Ovary (tissue), 3 donors: ENCODE results near the gene WDR35.
"Not testable (repeated sequence)": the region's sequence is repeated elsewhere in the genome, so short reads cannot be mapped to it uniquely, and the experiment has no call there.

Experiments
- EP300 ChIP-seq: sonication (generic); formaldehyde crosslinking; IDR thresholded peaks from one replicate; pipeline ENCODE4 v1.6.1; 2017; ENCODE audit warnings: antibody characterized with exemption
- POLR2A ChIP-seq: fragments of 450-650 bp; IDR thresholded peaks from one replicate; pipeline ENCODE4 v1.6.1; 2017; ENCODE audit warnings: antibody characterized with exemption, mild to moderate bottlenecking, moderate library complexity
- TF ChIP-seq, protein P1 (sequence below), 3 donors: fragments of 450-650 bp in 2 of 3; fragments of 200-600 bp in 1 of 3; IDR thresholded peaks; one replicate each; pipeline versions ENCODE4 v1.5.1 to v1.8.0; 2016 to 2022; ENCODE audit warnings: antibody characterized with exemption in 3 of 3, mild to moderate bottlenecking in 1 of 3
- donor health status: DM: no; HTN: no; CAD: no.

DNA sequence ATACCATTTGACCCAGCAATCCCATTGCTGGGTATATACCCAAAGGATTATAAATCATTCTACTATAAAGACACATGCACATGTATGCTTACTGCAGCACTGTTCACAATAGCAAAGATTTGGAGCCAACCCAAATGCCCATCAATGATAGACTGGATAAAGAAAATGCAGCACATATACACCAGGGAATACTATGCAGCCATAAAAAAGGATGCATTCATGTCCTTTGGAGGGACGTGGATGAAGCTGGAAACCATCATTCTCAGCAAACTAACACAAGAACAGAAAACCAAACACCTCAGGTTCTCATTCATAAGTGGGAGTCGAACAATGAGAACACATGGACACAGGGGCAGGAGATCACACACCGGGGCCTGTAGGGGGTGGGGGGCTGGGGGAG, 67.7 kb downstream of the WDR35 start:
- TF ChIP-seq, protein P1, sequence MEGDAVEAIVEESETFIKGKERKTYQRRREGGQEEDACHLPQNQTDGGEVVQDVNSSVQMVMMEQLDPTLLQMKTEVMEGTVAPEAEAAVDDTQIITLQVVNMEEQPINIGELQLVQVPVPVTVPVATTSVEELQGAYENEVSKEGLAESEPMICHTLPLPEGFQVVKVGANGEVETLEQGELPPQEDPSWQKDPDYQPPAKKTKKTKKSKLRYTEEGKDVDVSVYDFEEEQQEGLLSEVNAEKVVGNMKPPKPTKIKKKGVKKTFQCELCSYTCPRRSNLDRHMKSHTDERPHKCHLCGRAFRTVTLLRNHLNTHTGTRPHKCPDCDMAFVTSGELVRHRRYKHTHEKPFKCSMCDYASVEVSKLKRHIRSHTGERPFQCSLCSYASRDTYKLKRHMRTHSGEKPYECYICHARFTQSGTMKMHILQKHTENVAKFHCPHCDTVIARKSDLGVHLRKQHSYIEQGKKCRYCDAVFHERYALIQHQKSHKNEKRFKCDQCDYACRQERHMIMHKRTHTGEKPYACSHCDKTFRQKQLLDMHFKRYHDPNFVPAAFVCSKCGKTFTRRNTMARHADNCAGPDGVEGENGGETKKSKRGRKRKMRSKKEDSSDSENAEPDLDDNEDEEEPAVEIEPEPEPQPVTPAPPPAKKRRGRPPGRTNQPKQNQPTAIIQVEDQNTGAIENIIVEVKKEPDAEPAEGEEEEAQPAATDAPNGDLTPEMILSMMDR (IDR thresholded peaks at IDR 0.05), result not testable (repeated sequence)
- TF ChIP-seq POLR2A, EP300: not testable (repeated sequence)
